Measurements from ENCODE around the gene CCNI2.

Gene CCNI2

DNA sequence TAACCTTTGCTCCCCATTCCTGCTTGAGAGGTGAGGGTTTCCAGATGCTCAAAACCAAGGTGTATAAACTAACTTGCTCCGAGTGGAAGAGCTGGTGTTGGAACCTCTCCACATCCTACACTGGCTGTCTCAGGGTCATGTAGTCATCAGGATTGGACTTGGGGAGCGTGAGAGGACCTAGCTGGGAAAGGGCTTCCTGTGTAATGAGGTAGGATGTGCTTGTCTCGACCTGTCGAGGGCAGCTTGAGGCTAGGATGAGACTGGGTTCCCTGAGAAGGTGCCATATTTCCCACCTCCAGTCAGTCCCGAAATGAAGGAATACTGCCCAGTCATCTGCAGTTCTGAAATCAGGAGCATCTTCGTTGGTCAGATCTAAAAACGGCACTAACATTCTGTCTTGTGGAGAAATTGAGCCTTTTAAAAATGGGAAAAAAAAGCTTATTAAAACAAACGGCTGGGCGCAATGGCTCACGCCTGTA is 1.3 kb downstream of the CCNI2 start:
- no peak overlapping the region for H3K4me3 ChIP-seq
- no peak overlapping the region for H3K27ac ChIP-seq

DNA sequence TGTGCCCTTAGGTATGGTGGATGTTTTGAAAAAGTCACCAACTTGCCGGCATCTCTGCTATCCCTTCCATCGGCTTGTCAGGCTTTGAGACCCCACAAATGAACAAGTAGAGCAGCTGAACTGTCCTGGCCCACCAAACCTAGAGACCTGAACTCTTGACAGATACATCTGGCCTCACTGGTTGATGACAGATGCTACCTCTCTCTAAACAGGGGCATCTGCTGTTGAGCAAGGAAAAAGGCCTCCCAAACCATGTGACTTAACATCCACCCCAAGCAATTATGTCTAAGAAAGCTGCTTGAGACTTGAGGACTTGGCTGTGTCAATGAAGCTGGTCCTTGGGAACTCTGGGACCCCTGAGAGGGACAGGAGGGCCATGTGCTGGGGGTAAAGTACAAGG is 2.3 kb downstream of the CCNI2 start:
- no peak overlapping the region for H3K27ac ChIP-seq
- no peak overlapping the region for H3K4me3 ChIP-seq

DNA sequence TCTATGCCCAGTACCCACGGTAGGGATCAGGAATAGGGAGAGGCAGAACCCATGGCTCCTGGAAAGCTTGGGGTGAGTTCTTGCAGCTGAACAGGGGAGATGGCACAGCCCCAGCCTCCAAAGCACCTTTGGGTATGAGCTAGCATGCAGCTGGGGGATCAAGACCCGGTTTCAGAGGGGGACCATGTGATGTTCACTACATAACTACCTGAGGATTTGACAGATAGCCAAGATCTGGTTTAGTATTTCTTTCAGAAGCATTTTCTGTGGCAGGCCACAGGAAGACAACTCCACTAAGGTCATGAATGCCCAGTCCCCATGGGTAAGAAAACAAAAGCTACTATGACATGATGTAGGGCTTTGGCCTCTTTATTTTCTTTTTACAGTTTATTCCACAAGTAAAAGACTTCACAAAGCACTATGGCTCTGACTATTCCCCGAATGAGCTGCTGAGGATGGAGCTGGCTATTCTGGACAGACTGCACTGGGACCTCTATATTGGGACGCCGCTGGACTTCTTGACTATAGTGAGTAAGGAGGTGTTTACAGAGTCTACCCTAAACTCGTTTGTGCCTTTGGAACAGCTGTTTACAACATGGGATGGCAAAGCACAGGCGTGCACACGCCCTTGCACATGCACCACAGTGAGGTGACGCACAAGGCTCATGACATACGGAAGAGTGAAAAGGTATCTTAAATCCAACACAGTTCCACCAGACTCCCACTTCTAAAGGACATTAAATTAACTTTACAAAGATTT is 3.4 kb downstream of the CCNI2 start:
- Histone ChIP-seq H3K27ac (no peak overlapping the region), H3K4me3 (no peak overlapping the region)

DNA sequence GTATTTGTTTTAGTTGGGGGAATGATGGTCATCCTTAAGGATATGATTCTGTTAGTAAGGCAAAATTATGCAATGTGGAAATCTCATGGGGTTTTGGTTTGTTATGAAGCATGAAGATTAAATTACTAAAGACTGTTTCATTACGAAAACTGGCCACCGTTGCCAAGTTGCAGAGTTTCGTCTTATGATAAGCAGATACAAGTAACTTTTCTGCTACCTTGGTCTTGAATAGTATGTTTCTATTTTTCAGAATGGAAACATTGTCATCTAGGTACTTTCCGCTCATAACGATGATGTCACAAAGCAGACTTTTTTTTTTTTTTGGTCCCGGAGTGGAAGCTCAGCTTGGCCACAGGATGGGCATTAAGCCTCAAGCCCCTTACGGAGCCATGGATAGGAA is 4.2 kb downstream of the CCNI2 start:
- Histone ChIP-seq H3K4me3 (no peak overlapping the region), H3K27ac (no peak overlapping the region)

DNA sequence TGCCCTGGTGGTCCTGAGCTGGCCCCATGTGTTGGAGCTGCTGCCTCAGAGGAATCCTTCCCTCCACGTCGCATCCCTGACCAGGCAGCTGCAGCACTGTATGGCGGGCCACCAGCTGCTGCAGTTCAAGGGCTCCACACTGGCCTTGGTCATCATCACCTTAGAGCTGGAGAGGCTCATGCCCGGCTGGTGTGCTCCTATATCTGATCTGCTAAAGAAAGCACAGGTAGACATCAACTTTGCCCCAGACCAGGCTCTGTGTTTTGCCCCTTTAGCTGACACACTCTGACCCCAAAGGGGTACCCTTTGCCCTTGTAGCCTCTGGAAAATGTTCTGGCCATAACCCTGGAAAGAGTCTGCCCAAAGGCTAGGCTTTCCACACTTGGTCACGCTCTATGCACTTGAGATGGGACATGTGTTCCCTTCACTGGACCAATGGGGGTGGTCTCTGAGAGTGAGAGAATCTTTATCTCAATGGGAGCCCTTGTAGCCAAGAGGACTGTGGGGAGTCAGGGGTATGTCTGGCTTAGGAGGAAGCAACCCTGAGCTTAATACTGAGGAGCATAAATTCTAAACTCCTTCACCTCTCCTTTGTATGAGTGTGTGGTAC is 4.8 kb downstream of the CCNI2 start:
- Histone ChIP-seq H3K27ac (no peak overlapping the region), H3K4me3 (no peak overlapping the region)

DNA sequence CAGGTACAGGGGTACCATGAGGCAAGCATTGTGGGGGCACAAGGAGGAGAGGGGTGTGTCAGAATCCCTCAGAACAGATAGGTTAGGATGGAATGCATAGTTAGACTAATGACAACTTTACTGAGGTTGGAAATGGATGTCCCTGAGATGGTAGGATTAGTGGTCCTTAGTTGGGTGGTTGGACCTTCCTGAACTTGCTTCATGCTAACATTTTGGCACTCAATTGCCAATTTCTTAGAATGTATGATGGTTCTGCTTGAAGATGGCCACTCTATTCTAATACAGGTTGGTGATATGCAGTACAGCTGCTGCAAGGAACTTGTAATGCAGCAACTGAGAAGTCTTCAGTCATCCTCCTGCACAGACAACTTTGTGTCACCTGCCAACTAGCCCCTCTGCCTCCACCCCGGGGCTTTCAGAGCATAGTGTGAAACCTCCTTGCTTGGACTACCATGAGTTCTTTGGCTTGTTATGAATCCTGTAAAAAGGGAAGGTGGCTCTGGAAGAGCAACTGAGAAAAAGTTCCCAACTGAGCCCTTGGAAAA is 5.4 kb downstream of the CCNI2 start:
- Histone ChIP-seq H3K27ac (no peak overlapping the region), H3K4me3 (no peak overlapping the region)

- no peak overlapping the region for H3K4me3 ChIP-seq
- no peak overlapping the region for H3K27ac ChIP-seq
These were observed 6.1 kb downstream of the CCNI2 start for GRCh38 chr5:132753135-132753987.

- H3K27ac ChIP-seq, result no peak overlapping the region
- no peak overlapping the region for H3K4me3 ChIP-seq
These were observed 6.9 kb downstream of the CCNI2 start for GRCh38 chr5:132754111-132754510.

DNA sequence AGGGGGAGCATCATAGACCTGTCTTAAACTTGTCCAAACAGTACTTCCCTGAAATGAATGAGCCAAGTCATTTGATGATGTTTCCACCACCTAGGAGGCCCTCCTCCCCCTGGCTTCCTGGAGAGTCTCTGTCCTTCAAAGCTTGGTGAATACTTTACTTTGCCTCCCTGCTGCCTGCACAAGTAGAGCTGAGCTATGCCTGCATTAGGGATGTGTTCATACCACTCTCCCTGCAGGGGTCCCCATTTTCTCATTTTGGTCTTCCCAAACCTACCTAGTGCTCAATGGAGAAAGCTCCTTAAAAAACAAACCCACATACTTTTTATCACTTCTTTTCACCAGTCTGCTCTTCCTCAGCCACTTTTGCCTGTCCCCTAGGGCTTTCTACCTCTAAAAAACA is 7.7 kb downstream of the CCNI2 start:
- Histone ChIP-seq H3K4me3 (no peak overlapping the region), H3K27ac (no peak overlapping the region)

DNA sequence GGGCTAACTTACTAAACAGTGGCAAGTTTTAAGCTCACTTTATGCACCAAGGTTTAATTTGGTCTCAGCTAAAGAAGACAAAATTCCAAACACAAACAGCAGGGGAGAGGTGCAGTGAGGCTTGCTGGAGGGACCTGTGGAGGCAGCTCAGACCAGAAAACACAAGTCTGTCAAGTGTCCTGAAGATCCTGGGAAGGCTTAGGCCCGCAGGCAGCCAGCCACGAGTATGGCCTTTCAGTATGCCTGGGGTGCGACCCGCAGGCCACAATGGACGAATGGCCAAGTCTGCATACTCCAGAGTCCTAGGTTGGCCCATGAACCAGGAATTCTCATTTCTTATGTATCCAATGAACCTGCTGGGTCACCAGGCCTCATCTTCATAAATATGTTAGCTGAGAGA is 9.3 kb downstream of the CCNI2 start:
- H3K4me3 ChIP-seq, result no peak overlapping the region

GRCh38 chr5:132758451-132758850 is 11.2 kb downstream of the CCNI2 start:
- H3K27ac ChIP-seq, result no peak overlapping the region
- no peak overlapping the region for H3K4me3 ChIP-seq

More for the DNA sequence above, 9.3 kb downstream of the CCNI2 start:
- H3K27ac ChIP-seq, result no peak overlapping the region

GRCh38 chr5:132759114-132760048 is 12.2 kb downstream of the CCNI2 start:
- Histone ChIP-seq H3K27ac (no peak overlapping the region), H3K4me3 (no peak overlapping the region)

DNA sequence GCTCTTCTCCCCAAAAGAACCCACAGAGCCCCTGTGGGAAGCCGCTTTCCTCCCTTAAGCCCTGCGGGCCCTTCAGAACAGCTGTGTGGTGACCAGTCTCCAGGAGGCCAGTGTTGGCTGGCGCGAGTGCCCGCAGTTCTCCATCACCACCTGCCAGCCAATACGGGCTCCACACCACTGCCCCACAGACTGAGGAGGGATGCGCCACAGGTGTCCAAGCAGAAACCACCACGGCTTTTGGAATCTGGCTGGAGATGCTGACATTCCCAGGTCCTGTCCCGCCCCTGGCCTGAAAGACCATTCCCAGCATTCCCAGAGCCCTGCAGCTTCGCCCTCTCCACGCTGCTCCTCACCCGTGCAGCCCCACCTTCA is 12.8 kb downstream of the CCNI2 start:
- no peak overlapping the region for H3K4me3 ChIP-seq

GRCh38 chr5:132760601-132761317 is 13.5 kb downstream of the CCNI2 start:
- Histone ChIP-seq H3K4me3 (no peak overlapping the region), H3K27ac (no peak overlapping the region)

More for the DNA sequence above, 12.8 kb downstream of the CCNI2 start:
- H3K27ac ChIP-seq, result no peak overlapping the region

DNA sequence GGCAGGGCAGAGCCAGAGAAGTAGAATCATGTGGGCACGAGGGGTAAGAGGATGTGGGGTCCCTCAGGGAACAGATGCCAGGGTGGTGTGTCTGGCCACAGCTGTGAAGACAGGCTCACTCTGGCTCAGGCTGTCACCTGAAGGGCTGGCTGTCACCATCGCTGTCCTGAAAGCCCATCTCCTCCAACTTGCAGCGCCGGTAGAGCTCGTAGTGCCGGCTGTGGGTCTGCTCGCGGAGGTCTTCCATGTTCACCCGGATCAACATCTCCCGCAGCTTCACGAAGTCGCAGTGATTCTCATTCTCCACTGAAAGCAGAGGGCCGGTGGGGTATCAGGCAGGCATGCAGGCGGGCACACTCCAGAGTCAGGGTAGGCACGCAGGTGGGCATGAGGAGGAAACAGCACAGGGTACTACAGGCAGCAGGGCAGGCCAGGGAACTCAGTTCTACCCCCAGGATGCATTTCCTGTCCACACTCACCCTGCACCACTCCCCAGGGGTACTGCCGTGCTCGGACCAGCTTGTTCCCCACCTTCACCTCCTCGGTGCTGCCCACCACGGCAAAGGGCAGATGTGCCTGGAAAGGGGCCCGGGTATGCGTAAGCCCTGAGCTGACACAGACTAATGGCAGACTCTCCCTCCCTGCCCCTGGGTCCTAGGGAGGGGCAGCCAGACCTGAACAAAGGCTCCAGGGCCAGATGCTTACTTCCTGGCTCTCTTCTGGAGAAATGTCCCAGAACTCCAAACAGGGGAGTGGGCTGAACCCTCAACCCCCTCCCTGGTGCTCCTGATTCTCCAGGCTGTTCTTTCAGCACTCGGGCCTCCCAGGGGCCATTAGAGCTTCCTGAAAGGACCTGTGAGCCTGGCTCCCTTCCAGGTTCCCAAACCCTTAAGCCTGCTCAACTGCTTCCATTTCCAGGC is 14.4 kb downstream of the CCNI2 start:
- H3K4me3 ChIP-seq, result no peak overlapping the region
- H3K27ac ChIP-seq, result no peak overlapping the region

DNA sequence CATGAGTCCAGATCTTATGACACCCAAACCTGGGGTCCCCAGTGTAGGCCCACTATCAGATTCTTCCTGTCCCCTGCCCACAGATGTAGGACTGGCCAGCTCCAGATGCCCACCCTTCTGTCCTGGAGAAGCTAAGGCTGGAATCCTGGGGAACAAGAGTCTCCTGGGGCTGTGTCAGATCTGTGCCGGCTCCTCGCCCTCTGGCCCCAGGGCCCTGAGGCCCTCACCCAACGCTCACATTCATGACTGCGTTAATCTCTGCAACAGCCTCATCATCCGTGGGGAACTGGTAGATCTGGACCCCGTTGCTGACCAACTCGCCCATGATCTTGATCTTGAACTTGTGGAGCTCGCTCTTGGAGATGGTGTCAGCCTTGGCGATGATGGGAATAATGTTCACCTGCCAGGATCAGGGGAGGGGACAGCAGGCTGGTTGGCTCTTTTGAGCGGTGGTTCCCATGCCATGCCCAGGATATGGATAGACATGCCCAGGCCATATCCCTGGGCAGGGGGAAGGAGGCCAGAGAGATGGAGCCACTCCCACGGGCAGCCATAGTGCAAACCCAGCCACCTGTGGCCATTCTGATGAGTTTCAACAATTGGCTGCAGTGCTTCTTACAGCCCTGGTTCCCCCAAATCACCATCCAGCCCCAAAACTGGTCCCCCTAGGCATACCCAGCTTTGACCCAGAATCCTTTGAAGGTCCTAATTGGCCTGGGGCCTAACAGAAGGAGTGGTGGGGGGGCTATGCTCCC is 15.2 kb downstream of the CCNI2 start:
- Histone ChIP-seq H3K4me3 (no peak overlapping the region), H3K27ac (no peak overlapping the region)
